ENCODE measurements around the gene FOXJ3.

The FOXJ3 gene

DNA sequence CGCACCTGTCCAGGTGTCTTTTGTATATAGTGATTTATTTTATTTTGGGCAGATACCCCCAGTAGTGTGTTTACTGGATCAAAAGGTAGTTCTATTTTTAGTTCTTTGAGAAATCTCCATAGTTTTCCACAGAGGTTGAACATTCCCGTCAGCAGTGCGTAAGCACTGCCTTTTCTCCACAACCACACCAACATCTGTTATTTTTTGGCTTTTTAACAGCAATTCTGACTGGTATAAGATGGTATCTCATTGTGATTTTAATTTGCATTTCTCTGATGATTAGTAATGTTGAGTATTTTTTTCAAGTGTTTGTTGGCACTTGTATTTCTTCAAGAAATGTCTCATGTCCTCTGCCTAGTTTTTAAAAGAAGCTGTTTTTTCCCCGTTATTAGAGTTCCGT, 39.2 kb downstream of the FOXJ3 start:
- Histone ChIP-seq H3K79me2 (ENCODE audit: insufficient read depth, low read length) (peaks cover 65% of the 10 kb centered on the region), H3K9ac (ENCODE audit: low read length) (no peak overlapping the region), H3K9me3 (ENCODE audit: insufficient read depth, low read length) (no peaks in the 10 kb centered on the region), H3K36me3 (ENCODE audit: low read length) (no peaks in the 10 kb centered on the region), H3K9me2 (replicated peaks; ENCODE audit: insufficient read depth, low read length) (no peaks in the 10 kb centered on the region), H3K4me3 (ENCODE audit: insufficient read depth, low read length, poor library complexity, severe bottlenecking) (no peak overlapping the region), H3K27ac (ENCODE audit: low read depth, low read length) (no peak overlapping the region), H4K20me1 (ENCODE audit: low read depth, low read length) (peaks cover 2% of the 10 kb centered on the region; the same call in 1 of the 2 replicates), H3F3A (ENCODE audit: insufficient read depth) (no peaks in the 10 kb centered on the region), H3K27me3 (ENCODE audit: low read length) (no peaks in the 10 kb centered on the region), H3K4me2 (ENCODE audit: low read depth, low read length, poor library complexity, severe bottlenecking) (no peak overlapping the region), H2AFZ (ENCODE audit: low read depth, low read length, severe bottlenecking) (no peak overlapping the region)
- TF ChIP-seq EZH2phosphoT487 (conservative IDR thresholded peaks at IDR 0.05; ENCODE audit: low read length) = no peak
- TF ChIP-seq, protein P1, sequence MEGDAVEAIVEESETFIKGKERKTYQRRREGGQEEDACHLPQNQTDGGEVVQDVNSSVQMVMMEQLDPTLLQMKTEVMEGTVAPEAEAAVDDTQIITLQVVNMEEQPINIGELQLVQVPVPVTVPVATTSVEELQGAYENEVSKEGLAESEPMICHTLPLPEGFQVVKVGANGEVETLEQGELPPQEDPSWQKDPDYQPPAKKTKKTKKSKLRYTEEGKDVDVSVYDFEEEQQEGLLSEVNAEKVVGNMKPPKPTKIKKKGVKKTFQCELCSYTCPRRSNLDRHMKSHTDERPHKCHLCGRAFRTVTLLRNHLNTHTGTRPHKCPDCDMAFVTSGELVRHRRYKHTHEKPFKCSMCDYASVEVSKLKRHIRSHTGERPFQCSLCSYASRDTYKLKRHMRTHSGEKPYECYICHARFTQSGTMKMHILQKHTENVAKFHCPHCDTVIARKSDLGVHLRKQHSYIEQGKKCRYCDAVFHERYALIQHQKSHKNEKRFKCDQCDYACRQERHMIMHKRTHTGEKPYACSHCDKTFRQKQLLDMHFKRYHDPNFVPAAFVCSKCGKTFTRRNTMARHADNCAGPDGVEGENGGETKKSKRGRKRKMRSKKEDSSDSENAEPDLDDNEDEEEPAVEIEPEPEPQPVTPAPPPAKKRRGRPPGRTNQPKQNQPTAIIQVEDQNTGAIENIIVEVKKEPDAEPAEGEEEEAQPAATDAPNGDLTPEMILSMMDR (IDR thresholded peaks at IDR 0.05; ENCODE audit: insufficient read depth, low read length, poor library complexity, severe bottlenecking) = no peak

DNA sequence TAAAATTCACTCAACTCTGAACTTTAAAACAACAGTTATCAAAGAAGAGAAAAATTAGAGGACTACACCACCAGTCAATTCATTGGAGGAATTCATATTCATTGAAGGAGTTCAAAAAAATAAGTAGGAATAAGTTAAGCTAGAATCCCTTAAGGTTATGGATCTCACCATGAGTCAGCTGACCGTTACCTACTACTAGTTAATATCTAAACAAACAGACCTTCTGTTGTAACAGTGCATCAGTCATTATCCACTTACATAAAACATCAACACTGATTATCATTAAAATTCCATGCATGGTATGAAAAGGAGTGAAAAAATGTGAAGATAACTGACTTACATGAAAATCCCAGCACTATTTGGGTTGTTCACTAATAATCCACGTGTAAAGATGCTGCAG, 44.9 kb downstream of the FOXJ3 start:
- no peak overlapping the region for H3K9ac ChIP-seq (ENCODE audit: low read length)
- no peak overlapping the region for H2AFZ ChIP-seq (ENCODE audit: low read depth, low read length, severe bottlenecking)
- H3K9me3 ChIP-seq (ENCODE audit: insufficient read depth, low read length) = no peaks in the 10 kb centered on the region
- H3K36me3 ChIP-seq (ENCODE audit: low read length) = no peaks in the 10 kb centered on the region
- H3K27ac ChIP-seq (ENCODE audit: low read depth, low read length) = no peak overlapping the region
- peaks cover 15% of the 10 kb centered on the region for H4K20me1 ChIP-seq (ENCODE audit: low read depth, low read length)
- no peak overlapping the region for H3K4me3 ChIP-seq (ENCODE audit: insufficient read depth, low read length, poor library complexity, severe bottlenecking)
- TF ChIP-seq, protein P1 (IDR thresholded peaks at IDR 0.05; ENCODE audit: insufficient read depth, low read length, poor library complexity, severe bottlenecking) = no peak
- TF ChIP-seq EZH2phosphoT487 (conservative IDR thresholded peaks at IDR 0.05; ENCODE audit: low read length) = no peak
- H3F3A ChIP-seq (ENCODE audit: insufficient read depth) = no peaks in the 10 kb centered on the region
- peaks cover 85% of the 10 kb centered on the region for H3K79me2 ChIP-seq (ENCODE audit: insufficient read depth, low read length)
- no peaks in the 10 kb centered on the region for H3K27me3 ChIP-seq (ENCODE audit: low read length)
- no peak overlapping the region for H3K4me2 ChIP-seq (ENCODE audit: low read depth, low read length, poor library complexity, severe bottlenecking)
- no peaks in the 10 kb centered on the region for H3K9me2 ChIP-seq (replicated peaks; ENCODE audit: insufficient read depth, low read length)

DNA sequence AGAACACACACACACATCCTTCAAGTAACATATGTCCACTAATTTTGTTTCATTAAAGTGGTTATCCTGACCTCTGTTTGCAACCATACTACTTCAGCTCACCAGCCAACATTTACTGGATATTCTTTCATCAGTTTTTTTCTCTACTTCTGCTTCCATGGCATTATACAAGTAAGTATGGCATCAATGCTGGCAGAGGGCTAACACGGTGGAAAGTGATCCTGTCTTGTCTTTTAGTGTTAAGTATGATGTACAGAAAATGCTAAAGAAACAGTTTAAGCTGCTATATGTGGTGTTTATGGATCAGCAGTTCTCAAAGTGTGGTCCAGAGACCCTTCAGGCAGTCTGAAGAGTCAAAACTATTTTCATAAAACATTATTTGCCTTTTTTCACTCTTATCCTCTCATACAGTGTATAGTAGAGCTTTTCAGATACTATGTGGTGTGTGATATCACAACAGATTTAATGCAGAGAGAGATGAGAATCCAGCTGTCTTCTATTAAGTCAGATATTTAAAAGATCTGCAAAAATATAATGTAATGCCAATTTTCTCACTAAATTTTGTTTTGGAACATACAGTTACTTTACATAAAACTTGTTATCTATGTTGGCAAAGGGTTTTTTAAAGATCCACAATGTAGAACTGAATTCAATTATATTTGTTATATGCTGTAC, 46.6 kb downstream of the FOXJ3 start:
- Histone ChIP-seq H3K27ac (ENCODE audit: low read depth, low read length) (no peak overlapping the region), H3K9me3 (ENCODE audit: insufficient read depth, low read length) (no peaks in the 10 kb centered on the region), H4K20me1 (ENCODE audit: low read depth, low read length) (peaks cover 15% of the 10 kb centered on the region), H3K4me3 (ENCODE audit: insufficient read depth, low read length, poor library complexity, severe bottlenecking) (no peak overlapping the region), H3K79me2 (ENCODE audit: insufficient read depth, low read length) (peaks cover 86% of the 10 kb centered on the region), H3K36me3 (ENCODE audit: low read length) (no peaks in the 10 kb centered on the region), H2AFZ (ENCODE audit: low read depth, low read length, severe bottlenecking) (no peak overlapping the region), H3K9ac (ENCODE audit: low read length) (no peak overlapping the region), H3K27me3 (ENCODE audit: low read length) (no peaks in the 10 kb centered on the region), H3K9me2 (replicated peaks; ENCODE audit: insufficient read depth, low read length) (no peaks in the 10 kb centered on the region), H3F3A (ENCODE audit: insufficient read depth) (no peaks in the 10 kb centered on the region), H3K4me2 (ENCODE audit: low read depth, low read length, poor library complexity, severe bottlenecking) (no peak overlapping the region)
- TF ChIP-seq, protein P1 (IDR thresholded peaks at IDR 0.05; ENCODE audit: insufficient read depth, low read length, poor library complexity, severe bottlenecking) = no peak
- TF ChIP-seq EZH2phosphoT487 (conservative IDR thresholded peaks at IDR 0.05; ENCODE audit: low read length) = no peak

Measured in SU-DHL-6 (cell line).